HG03558 (cell line): ENCODE data around the gene SEMA3B.

ENCODE experiments used
- ATAC-seq: cut with Tn5 transposase; IDR thresholded peaks from one replicate; pipeline ENCODE4 v1.9.1; 2021; ENCODE audit warnings: moderate number of reproducible peaks; ENCODE audit not compliant: unreplicated experiment; ENCODE audit errors: extremely low read depth

The SEMA3B gene

DNA sequence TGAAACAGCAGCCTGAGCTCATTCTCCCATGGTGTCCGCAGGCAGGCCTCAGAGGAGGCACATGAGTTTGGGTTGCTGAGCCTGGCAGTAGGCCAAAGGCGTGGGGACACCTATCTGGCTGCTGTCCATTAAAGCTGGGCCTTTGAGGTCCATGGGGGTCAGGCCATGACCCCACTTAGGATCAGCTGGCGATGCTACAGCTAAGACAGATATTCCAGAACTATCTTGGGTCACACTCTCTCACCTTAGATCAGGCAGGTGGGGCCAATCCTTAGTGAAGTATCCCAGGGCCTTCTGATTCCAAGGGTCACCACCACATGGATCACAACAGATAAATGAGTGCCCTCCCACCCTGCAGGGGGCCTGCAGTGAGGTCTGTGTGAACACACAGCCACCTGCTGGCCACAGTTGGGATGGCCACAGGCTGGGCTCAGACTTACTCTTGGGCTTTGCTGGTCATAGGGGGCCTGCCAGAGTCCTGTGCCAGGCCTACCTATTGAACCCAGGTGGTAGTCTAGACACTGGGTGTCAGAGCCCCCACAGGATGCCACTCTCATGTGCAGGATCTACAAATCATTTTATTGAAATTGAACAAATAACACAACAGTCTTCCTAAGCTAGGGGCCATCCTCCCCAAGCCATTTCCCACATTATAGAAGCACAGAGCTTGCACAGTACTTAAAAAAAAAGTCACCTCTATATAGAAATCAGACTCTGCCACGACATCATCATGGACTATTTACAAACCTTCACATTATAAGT is 55.6 kb downstream of the SEMA3B start:
- ATAC-seq, result no peak

DNA sequence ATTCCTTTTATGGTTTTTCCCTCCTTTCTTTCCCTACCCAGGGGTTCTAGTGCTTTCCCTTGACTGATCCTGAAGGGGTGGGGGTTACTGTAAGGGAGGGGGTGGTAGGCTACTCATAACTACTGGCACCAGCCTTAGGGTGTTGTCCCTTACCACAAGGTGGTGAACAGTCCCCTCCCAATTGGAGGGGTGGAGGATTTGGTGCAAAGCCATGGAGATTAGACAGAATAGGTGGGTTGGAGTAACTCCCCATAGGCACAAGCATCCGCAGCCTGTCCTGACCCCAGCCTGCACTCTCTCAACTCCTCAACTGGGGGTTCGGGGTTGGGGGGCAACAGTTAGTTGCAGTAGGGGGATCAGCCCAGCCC is 56.1 kb downstream of the SEMA3B start:
- ATAC-seq, result no peak

DNA sequence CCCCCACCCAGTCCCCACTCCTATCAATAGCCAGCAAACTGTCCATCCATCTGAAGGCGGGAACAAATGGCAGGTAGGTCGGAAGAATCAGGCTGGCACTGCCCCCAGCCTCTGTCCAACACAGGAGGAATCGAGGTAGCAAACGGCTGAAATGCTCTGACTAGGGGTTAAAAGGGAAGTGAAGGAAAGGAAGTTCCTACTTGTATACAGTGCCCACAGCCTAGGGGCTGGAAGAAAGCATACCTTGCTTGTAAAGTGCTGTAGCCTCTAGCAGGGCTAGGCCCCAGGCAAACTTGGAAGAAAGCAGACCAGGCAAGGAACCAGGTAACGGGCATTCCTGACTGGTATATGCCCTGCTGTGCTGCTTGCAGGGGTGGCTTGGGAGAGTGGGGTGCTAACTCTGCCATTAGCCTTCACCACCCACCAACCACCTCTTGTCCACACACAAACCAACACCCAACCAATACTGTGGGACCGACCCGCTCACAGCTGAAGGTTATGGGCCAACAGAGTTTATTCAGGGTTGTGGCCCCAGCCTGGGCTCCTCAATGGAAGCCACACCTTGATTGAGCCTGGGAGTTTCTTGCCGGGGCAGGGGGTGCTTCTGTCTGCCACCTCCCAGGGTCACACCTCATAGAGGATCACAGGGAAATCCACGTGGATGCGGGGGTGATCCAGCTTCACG is 56.7 kb downstream of the SEMA3B start:
- no peak for ATAC-seq

DNA sequence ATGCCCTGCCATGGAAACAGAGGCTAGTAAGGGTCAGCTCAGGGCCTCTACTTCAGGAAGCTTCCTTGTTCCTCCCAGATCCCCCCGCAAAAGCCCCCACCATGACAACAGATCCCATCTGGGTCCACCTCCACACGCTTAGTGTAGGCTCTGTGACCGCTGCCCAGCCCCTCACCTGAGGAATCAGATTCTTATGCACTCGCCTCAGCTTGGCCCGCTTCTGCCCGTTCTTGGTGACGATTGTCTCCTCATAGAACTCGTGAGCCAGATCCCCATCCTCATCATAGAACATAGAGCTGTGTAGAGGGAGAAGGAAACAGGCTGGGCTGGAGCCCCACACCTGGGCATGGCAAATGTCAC is 57.2 kb downstream of the SEMA3B start:
- ATAC-seq, result no peak

DNA sequence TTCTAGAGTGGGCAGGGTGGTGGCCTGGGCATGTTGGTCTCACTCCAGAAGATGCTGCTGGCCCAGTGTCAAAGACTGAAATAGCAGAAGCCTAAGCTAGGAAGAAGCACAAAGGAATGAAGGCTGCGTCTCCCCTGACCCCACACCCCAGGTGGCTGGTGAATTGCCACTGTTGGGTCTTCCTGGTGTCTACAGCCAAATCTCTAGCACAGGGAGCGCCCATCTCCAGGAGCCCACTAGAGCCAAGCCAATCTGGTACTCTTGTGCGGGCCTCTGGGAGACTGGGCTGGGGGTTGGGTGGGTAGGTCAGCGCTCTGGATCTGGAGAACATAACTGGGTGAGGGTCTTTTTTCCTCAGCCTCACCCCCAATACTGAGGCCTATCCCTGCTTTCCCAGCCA is 58.2 kb downstream of the SEMA3B start:
- no peak for ATAC-seq
